Effector CD8-positive, alpha-beta T cell (primary cell): ENCODE data around the gene CCDC66.

ENCODE experiments used
- DNase-seq: peaks from one replicate; lab custom pipeline; 2025; lab: John Stamatoyannopoulos, UW

Gene CCDC66

GRCh38 chr3:56621681-56622080, 64.7 kb downstream of the CCDC66 start:
- DNase-seq: no peak

- no peak for DNase-seq
Observed at GRCh38 chr3:56622381-56622780, 65.4 kb downstream of the CCDC66 start.

- DNase-seq: no peak
Observed at GRCh38 chr3:56624725-56625124, 67.8 kb downstream of the CCDC66 start.

GRCh38 chr3:56629047-56629446, 72.1 kb downstream of the CCDC66 start:
- no peak for DNase-seq

GRCh38 chr3:56629451-56629850, 72.5 kb downstream of the CCDC66 start:
- DNase-seq: no peak

- DNase-seq: no peak
Observed at GRCh38 chr3:56630966-56631365, 74.0 kb downstream of the CCDC66 start.

- DNase-seq: no peak
Observed at GRCh38 chr3:56633181-56633580, 76.2 kb downstream of the CCDC66 start.

GRCh38 chr3:56633602-56634535, 76.9 kb downstream of the CCDC66 start:
- no peak for DNase-seq

- no peak for DNase-seq
Observed at GRCh38 chr3:56645407-56645806, 88.4 kb downstream of the CCDC66 start.

- no peak for DNase-seq
Observed at GRCh38 chr3:56654460-56654859, 97.5 kb downstream of the CCDC66 start.

GRCh38 chr3:56655709-56656108, 98.7 kb downstream of the CCDC66 start:
- no peak for DNase-seq

GRCh38 chr3:56664823-56665222, 107.8 kb downstream of the CCDC66 start:
- DNase-seq: no peak

- DNase-seq: no peak
Observed at GRCh38 chr3:56667973-56668579, 111.1 kb downstream of the CCDC66 start.
